Stimulated activated CD4-positive, alpha-beta T cell treated with anti-CD3 and anti-CD28 coated beads, Interleukin-1b, Interleukin-23, amount 100 ng/mL, for 48 hours (primary cell): ENCODE results near the gene RFPL4AL1.
A peak's percentile ranks its signal among the peaks of the same experiment; 100 is the strongest.
"Not testable (repeated sequence)": the region's sequence is repeated elsewhere in the genome, so short reads cannot be mapped to it uniquely, and the experiment has no call there.

Experiments
- DNase-seq: peaks from one replicate; pipeline ENCODE4 v3.0.0-alpha.2; 2020

RFPL4AL1 gene

GRCh38 chr19:55768818-55769217 lies at the start of gene RFPL4AL1:
TSS of gene RFPL4AL1 (plus strand) at chr19:55769118. CDS start at chr19:55771805, 2,687 bp downstream.
- not testable (repeated sequence) for DNase-seq

DNA sequence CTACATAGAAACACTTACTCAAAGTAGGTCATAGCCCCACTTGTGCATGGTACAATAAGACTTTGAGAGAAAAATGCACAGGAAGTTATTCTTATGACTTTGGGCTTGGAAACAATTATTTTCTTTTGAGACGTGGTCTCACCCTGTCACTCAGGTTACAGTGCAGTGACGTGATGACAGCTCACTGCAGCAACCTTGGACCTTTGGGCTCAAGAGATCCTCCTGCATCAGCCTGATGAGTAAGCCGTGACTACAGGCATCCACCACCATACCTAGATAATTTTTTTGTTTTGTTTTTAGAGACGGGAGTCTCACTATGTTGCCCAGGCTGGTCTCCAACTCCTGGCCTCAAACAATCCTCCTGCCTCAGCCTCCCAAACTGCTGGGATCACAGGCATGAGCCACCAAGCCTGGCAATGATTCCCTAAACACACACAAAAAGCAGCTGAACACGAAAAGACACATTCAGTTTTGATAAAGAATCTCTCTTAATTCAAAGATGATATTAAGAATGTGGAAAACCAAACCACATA lies 48.6 kb upstream of the RFPL4AL1 start:
- no peak for DNase-seq

DNA sequence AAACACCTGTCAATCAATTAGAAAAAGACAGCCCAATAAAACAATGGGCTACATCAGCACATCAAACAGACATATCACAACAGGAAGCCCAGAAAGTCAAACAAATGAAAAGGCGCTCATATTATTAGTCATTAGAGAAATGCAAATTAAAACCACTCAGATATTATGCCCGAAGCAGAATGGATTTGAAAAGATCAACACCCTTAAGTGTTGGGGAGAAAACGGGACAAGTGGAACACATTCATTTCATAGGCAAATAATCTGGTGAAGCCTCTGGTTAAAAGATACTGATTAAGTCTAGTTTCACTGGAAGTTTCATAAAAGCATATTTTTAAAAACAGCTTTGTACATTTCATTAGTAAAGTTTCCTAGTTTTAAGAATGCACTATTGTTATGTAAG lies 48.1 kb upstream of the RFPL4AL1 start:
- DNase-seq, result no peak

DNA sequence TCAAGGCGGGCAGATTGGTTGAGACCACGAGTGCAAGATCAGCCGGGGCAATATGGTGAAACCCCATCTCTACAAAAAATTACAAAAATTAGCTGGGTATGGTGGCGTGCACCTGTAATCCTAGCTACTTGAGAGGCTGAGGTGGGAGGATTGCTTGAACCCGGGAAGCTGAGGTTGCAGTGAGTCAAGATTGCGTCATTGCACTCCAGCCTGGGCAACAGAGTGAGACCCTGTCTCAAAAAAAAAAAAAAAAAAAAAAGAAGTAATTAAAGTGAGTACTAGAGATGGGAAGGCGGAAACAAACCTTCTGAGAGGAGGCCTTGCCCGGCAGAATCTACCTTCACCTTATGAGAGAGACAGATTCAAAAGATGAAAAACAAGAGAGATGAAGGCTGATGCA lies 45.4 kb upstream of the RFPL4AL1 start:
- DNase-seq, result no peak

DNA sequence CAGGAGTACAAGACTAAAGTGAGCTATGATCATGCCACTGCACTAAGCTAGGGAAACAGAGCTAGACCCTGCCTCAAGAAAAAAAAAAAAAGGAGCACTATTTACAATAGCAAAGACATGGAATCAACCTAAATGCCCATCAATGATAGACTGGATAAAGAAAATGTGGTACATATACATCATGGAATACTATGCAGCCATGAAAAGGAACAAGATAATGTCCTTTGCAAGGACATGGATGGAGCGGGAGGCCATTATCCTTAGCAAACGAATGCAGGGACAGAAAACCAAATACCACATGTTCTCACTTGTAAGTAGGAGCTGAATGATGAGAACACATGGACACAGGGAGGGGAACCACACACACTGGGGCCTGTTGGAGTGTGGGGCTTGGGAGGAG lies 38.5 kb upstream of the RFPL4AL1 start:
- not testable (repeated sequence) for DNase-seq

DNA sequence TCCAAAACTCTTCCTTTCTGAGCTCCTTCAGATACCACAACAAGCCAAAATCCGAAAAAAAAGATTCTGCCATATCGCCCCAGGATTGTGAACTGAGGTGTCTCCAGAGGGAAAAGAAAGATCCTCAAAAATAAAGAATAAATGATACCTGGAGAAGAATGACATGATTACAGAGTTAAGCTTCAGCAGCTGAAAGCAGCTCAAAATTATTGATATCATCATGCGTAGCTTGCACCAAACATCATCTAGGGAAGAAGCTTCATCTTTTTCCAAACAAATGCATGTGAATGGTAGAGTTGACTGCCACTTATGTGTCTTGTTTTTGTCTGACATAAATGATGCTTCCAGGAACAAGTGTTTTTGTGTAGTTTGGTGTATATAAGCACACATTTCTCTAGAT lies 30.6 kb upstream of the RFPL4AL1 start, which contains the start of gene NLRP9:
NLRP9 (minus strand) TSS at position 101 of the 400 bp plus-strand sequence; CDS start at position 73, 28 bp downstream.
- no peak for DNase-seq

DNA sequence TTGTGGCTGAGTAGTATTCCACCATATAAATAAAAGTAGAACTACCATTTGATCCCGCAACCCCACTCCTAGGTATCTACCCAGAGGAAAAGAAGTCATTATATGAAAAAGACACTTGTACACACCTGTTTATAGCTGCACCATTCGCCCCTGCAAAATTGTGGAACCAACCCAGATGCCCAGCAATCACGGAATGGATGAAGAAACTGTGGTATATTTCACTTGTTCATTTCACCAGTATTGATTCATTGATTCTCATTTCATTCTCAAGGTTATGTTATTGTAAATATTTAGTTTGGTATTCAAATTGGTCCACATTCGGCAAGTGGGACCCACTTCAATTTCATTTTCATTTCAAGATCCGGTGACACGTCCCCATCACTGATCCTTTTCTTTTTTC lies 18.2 kb upstream of the RFPL4AL1 start:
- DNase-seq, result no peak

- no peak for DNase-seq
Measured at GRCh38 chr19:55753401-55753800, 15.5 kb upstream of the RFPL4AL1 start.

- not testable (repeated sequence) for DNase-seq
Measured at GRCh38 chr19:55756808-55757207, 12.1 kb upstream of the RFPL4AL1 start.

DNA sequence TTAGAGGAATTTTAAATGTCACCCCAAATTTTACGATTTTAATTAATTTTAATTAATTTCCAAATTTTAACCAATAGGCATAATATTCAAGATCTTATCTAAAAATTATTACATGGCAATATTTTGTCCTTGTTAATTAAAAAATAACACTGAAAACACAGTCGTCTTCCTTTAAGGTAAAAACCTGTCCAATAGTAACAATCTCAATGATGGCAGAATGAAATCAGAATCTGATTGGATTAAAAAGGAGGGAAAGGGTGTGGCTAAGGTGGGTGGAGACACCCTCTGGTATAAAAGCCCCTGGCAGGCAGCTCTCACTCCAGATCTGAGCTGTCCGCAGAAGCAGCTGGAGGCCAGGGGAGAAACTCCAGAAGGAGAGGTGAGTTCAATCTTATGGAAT lies 10.1 kb upstream of the RFPL4AL1 start, which contains the start of gene RFPL4A:
RFPL4A (plus strand) TSS at position 301 of the 400 bp plus-strand sequence. CDS start 2,704 bp downstream, outside the sequence.
- DNase-seq, result not testable (repeated sequence)

- DNase-seq, result no peak
Measured at GRCh38 chr19:55766466-55766865, 2.5 kb upstream of the RFPL4AL1 start.

GRCh38 chr19:55769632-55770031 lies 714 bp downstream of the RFPL4AL1 start:
- not testable (repeated sequence) for DNase-seq

- no peak for DNase-seq
Measured at GRCh38 chr19:55777528-55777927, 8.6 kb downstream of the RFPL4AL1 start.

GRCh38 chr19:55778331-55778730 lies 9.4 kb downstream of the RFPL4AL1 start:
- DNase-seq, result no peak

- DNase-seq, result no peak
Measured at GRCh38 chr19:55781112-55781511, 12.2 kb downstream of the RFPL4AL1 start.

GRCh38 chr19:55795021-55795420 lies 26.1 kb downstream of the RFPL4AL1 start:
- DNase-seq, result no peak

DNA sequence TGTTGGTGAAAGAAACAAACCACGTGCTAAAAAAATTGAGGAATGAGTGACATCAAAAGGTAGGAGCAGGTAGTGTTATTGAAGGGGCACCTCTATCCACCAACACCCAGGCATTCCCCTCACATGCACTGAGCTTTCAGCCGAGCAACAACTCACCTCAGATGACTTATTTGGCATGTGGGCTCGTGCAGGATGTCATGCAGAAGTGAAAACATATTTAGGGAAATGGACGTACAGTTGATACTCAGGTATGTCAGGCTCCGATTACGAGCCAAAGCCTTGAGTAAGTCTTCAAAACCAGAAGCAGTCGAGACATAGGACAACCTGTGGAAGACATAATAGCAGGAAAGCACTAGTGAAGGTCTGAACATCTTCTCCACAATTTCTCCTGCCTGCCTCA lies 32.5 kb downstream of the RFPL4AL1 start:
- no peak for DNase-seq

DNA sequence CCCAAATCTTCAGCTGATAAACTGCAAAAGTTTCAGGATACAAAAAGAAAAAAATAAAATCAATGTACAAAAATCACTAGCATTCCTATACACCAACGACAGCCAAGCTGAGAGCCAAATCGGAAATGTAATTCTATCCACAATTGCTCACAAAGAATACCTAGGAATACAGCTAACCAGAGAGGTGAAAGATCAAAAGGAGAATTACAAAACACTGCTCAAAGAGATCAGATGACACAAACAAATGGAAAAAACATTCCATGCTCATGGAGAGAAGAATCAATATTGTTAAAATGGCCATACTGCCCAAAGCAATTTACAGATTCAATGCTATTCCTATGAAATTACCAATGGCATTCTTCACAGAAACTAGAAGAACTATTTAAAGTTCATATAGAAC lies 33.4 kb downstream of the RFPL4AL1 start:
- DNase-seq, result no peak

DNA sequence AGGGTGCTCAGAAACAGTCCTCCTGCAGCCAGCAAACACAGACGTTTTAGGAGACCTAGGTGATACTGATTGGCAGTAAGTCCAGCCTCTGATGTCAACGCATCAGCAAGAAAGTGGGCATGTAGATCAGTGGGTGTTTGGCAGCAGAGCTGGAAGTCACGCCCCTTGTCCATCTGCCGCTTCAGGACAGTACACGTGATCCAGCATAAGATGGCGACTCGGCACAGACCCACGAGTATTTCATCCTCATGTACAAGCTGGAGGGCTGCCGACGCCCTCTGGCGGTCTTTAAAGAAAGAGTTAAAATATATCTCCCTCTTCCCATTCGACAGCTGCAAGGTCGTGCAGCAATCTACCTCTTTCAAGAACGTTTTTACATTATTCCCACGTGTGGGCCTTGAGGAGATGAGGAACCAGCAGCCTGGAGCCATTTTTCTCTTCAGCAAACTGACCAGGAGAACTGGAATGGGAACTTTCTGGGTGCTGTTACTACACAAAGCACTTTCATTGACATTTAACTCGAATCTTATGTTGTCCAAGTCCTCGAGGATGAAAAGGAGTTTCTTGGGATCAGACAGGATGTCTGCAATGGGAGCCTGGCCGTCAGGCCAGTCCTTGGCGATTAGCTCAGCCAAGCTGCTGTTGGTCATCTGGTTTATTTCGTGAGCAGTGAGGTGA lies 40.6 kb downstream of the RFPL4AL1 start:
- peak; percentile 66 for DNase-seq

DNA sequence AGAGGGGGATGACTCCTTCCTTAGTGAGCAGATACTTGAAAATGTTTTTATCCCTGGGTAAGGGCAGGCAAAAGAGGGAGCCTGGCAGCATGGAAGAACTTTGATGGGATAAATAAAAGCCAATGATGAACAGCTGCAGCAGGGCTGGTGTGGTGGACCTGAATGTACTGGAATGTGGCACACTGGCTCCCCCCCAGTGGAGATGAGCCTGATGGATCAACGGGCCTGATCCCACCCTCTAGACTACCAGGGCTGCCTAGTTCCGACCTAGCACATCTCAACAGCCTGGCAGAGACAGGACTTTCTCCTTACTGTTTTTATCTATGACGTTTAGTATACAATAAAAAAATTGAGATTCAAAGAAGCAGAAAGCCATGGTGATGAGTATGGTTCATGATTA lies 42.4 kb downstream of the RFPL4AL1 start:
- DNase-seq, result no peak

GRCh38 chr19:55812449-55812848 lies 43.5 kb downstream of the RFPL4AL1 start:
- DNase-seq, result no peak

GRCh38 chr19:55813906-55814305 lies 45.0 kb downstream of the RFPL4AL1 start:
- DNase-seq, result no peak

GRCh38 chr19:55820037-55820436 lies 51.1 kb downstream of the RFPL4AL1 start:
- DNase-seq, result no peak
